Mucosa of descending colon (tissue), 3 donors: ENCODE results near the gene TAF4B. TPM values are rescaled to one million over a fixed set of nuclear protein-coding genes. Genes with fewer than 3 reads are reported as not detected.

ENCODE experiments used
- ATAC-seq: fragments of 200-7000 bp; cut with Tn5 transposase; one replicate; pipeline ENCODE4 v1.9.1; 2020; ENCODE audit warnings: mild to moderate bottlenecking, moderate library complexity
- DNase-seq, 3 donors: peaks; one replicate each; pipeline ENCODE4 v3.0.0-alpha.2; 2020
- H3K36me3 ChIP-seq: fragments of 200-600 bp; one replicate; pipeline ENCODE4 v1.8.0; 2021; ENCODE audit warnings: low read depth, mild to moderate bottlenecking
- H3K4me1 ChIP-seq: fragments of 200-600 bp; one replicate; pipeline ENCODE4 v1.8.0; 2021; ENCODE audit warnings: low read depth, mild to moderate bottlenecking
- H3K4me3 ChIP-seq: fragments of 200-600 bp; one replicate; pipeline ENCODE4 v1.8.0; 2021; ENCODE audit warnings: mild to moderate bottlenecking
- H3K9me3 ChIP-seq: fragments of 200-600 bp; one replicate; pipeline ENCODE4 v1.8.0; 2021; ENCODE audit warnings: mild to moderate bottlenecking
- CTCF ChIP-seq: fragments of 200-600 bp; IDR thresholded peaks from one replicate; pipeline ENCODE4 v1.8.0; 2022; ENCODE audit warnings: antibody characterized with exemption, mild to moderate bottlenecking
- intact Hi-C, 2 donors: fragments of 100-400 bp; cut with DNase I in 1 of 2; cut with micrococcal nuclease in 1 of 2; formaldehyde crosslinking; loops; one replicate each; pipeline versions ENCODE4 v1.11.0 to v1.11.1; 2022; cut with DNase I, micrococcal nuclease
- total RNA-seq, 3 donors: library from RNA; stranded (reverse); fragmentation: NEBNext Ultra II Directional in 2 of 3; extraction: Animal tissue kit (Norgen Biotek cat#: 25700) in 2 of 3; gene quantifications; one replicate each; pipeline versions ENCODE4 v1.2.1 to v1.2.4, GENCODE V29; 2021 to 2023
- donor health status: DM: no; HTN: no; CAD: no; lungs with moderate emphysema.
- donor health status: DM: no; HTN: no; CAD: no.
- donor health status: DM: no; HTN: yes; CAD: no.

Gene TAF4B
- total RNA-seq, 3 donors from 2014 or later: 3.4 to 4.1 (median 3.8) TPM

- H3K4me3 ChIP-seq: no peak overlapping the region
- H3K4me1 ChIP-seq: no peaks in the 10 kb centered on the region
- H3K9me3 ChIP-seq: no peaks in the 10 kb centered on the region
- DNase-seq (no peak), ATAC-seq (no peak)
- TF ChIP-seq CTCF: no peak
- no peaks in the 10 kb centered on the region for H3K36me3 ChIP-seq
- intact Hi-C loops: no loop called here
Measured at GRCh38 chr18:26422472-26423162, 196.4 kb downstream of the TAF4B start.

GRCh38 chr18:26424428-26425147, 198.3 kb downstream of the TAF4B start:
- Histone ChIP-seq H3K4me3 (no peak overlapping the region), H3K36me3 (no peaks in the 10 kb centered on the region), H3K9me3 (no peaks in the 10 kb centered on the region), H3K4me1 (no peaks in the 10 kb centered on the region)
- intact Hi-C loops: no loop called here
- DNase-seq: no peak
- TF ChIP-seq CTCF: no peak
- no peak for ATAC-seq

- Histone ChIP-seq H3K9me3 (no peaks in the 10 kb centered on the region), H3K4me1 (no peaks in the 10 kb centered on the region), H3K36me3 (no peaks in the 10 kb centered on the region), H3K4me3 (no peak overlapping the region)
- intact Hi-C loops: no loop called here
- TF ChIP-seq CTCF: no peak
- no peak for ATAC-seq
- no peak for DNase-seq
Measured at GRCh38 chr18:26425148-26425531, 198.9 kb downstream of the TAF4B start.

- intact Hi-C loops: no loop called here
- DNase-seq (no peak), ATAC-seq (no peak)
- H3K4me1 ChIP-seq: no peaks in the 10 kb centered on the region
- H3K36me3 ChIP-seq: no peaks in the 10 kb centered on the region
- H3K9me3 ChIP-seq: no peaks in the 10 kb centered on the region
- no peak overlapping the region for H3K4me3 ChIP-seq
- no peak for TF ChIP-seq CTCF
Measured at GRCh38 chr18:26429535-26430226, 203.4 kb downstream of the TAF4B start.

GRCh38 chr18:26432651-26433424, 206.6 kb downstream of the TAF4B start:
- Histone ChIP-seq H3K36me3 (no peaks in the 10 kb centered on the region), H3K9me3 (no peaks in the 10 kb centered on the region), H3K4me1 (no peaks in the 10 kb centered on the region), H3K4me3 (no peak overlapping the region)
- no peak for TF ChIP-seq CTCF
- DNase-seq: no peak
- intact Hi-C loops: no loop called here
- no peak for ATAC-seq
